ENCODE results near the gene SLC8A1.

DNA sequence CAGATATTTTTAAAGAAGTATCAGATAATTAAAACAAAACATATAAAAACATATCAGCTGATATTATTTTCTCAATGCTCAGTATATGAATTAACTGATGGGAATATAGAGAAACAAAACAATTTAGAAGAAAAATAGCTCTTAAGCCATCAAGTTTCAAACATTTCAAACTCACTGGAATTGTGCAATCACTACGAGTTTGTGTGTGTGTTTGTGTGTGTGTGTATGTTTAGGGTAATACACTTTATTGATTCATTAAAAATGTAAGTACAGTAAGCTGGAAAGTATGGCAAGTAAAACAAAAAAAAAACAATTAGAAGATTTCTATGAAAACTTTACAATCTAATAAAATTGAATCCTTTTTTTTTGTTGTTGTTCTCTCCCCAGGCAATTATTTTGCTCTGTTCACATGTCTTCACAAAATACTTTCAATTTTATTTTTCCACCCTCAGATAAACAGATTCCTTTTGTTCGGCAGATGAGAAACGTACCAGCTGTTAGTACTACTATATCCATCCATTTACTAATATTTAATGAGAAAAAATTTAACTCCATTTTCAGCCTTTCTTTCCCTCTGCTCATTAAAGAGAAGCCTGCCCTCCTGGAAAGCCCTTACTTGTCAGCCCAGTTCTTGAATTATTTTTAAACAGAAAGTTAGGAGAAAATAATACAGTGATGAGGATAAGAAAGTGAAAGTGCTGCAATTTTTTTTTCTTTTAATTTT, 87.6 kb downstream of the SLC8A1 start:
- TF ChIP-seq CTCF (IDR thresholded peaks at IDR 0.05; ENCODE audit: borderline replicate concordance, extremely low read depth, low read length, poor library complexity, severe bottlenecking) (no peak), EZH2 (IDR thresholded peaks at IDR 0.05; ENCODE audit: borderline replicate concordance, low read depth, low read length, severe bottlenecking) (no peak)
